Astrocyte (in vitro differentiated cells and primary cell): ENCODE measurements around the gene FOSL2. TPM values are rescaled to one million over a fixed set of nuclear protein-coding genes. Genes with fewer than 3 reads are reported as not detected.

Source experiments
- DNase-seq: peaks from one replicate; pipeline ENCODE4 v3.0.0-alpha.2; 2010; ENCODE audit warnings: low read depth
- FAIRE-seq: peaks from 2 replicates; lab custom pipeline; 2011; peaks lifted over from hg19 to GRCh38; lab: Jason Lieb, UNC
- H2AFZ ChIP-seq: 2 replicates; pipeline ENCODE4 v1.6.0; 2012; ENCODE audit warnings: low read depth, low read length, inconsistent platforms
- H3K27ac ChIP-seq: 2 replicates; pipeline ENCODE4 v1.5.1; 2011; ENCODE audit warnings: low read depth, low read length, inconsistent platforms
- H3K27me3 ChIP-seq: 2 replicates; pipeline ENCODE4 v1.6.0; 2011; ENCODE audit warnings: low read length, inconsistent platforms; ENCODE audit not compliant: insufficient read depth
- H3K36me3 ChIP-seq: 2 replicates; pipeline ENCODE4 v1.5.1; 2011; ENCODE audit warnings: low read length, inconsistent platforms; ENCODE audit not compliant: insufficient read depth
- H3K4me1 ChIP-seq: 2 replicates; pipeline ENCODE4 v1.5.1; 2011; ENCODE audit warnings: low read length, inconsistent platforms; ENCODE audit not compliant: insufficient read depth
- H3K4me2 ChIP-seq: 2 replicates; pipeline ENCODE4 v1.6.0; 2012; ENCODE audit warnings: low read length, inconsistent platforms
- H3K4me3 ChIP-seq: 2 replicates; pipeline ENCODE4 v1.5.1; 2011; ENCODE audit warnings: low read depth, mild to moderate bottlenecking, low read length, inconsistent platforms; ENCODE audit not compliant: insufficient read depth
- H3K79me2 ChIP-seq: 2 replicates; pipeline ENCODE4 v1.6.0; 2012; ENCODE audit warnings: mild to moderate bottlenecking, low read length, inconsistent platforms; ENCODE audit not compliant: insufficient read depth
- H3K9ac ChIP-seq: 2 replicates; pipeline ENCODE4 v1.6.0; 2012; ENCODE audit warnings: mild to moderate bottlenecking, low read length, inconsistent platforms
- H3K9me3 ChIP-seq: 2 replicates; pipeline ENCODE4 v1.5.1; 2012; ENCODE audit warnings: low read depth, mild to moderate bottlenecking, low read length, inconsistent platforms; ENCODE audit not compliant: insufficient read depth
- H4K20me1 ChIP-seq: 2 replicates; pipeline ENCODE4 v1.6.0; 2012; ENCODE audit warnings: low read length, inconsistent platforms; ENCODE audit not compliant: insufficient read depth
- H3K27ac Mint-ChIP-seq: one replicate; pipeline ENCODE4 v1.8.0; 2021; ENCODE audit warnings: mild to moderate bottlenecking, mixed read lengths; ENCODE audit not compliant: unreplicated experiment
- H3K27me3 Mint-ChIP-seq: one replicate; pipeline ENCODE4 v1.8.0; 2021; ENCODE audit warnings: low read depth, mixed read lengths; ENCODE audit not compliant: unreplicated experiment
- H3K36me3 Mint-ChIP-seq: one replicate; pipeline ENCODE4 v1.8.0; 2021; ENCODE audit warnings: low read depth, mixed read lengths; ENCODE audit not compliant: unreplicated experiment
- H3K4me1 Mint-ChIP-seq: one replicate; pipeline ENCODE4 v1.8.0; 2021; ENCODE audit warnings: low read depth, mixed read lengths; ENCODE audit not compliant: unreplicated experiment
- H3K4me3 Mint-ChIP-seq: one replicate; pipeline ENCODE4 v1.8.0; 2021; ENCODE audit warnings: mild to moderate bottlenecking, moderate library complexity, mixed read lengths; ENCODE audit not compliant: unreplicated experiment
- H3K9me3 Mint-ChIP-seq: one replicate; pipeline ENCODE4 v1.8.0; 2021; ENCODE audit warnings: mild to moderate bottlenecking, mixed read lengths; ENCODE audit not compliant: unreplicated experiment
- EZH2 ChIP-seq: IDR thresholded peaks from 2 replicates; pipeline ENCODE4 v1.6.1; 2012; ENCODE audit warnings: mild to moderate bottlenecking, low read length, inconsistent platforms; ENCODE audit not compliant: insufficient read depth
- total RNA-seq: library from RNA; stranded (reverse); gene quantifications from 2 replicates; pipeline ENCODE4 v1.2.1, GENCODE V29; 2021
- TF ChIP-seq, protein P1 (sequence below): IDR thresholded peaks from 2 replicates; pipeline ENCODE4 v1.5.1; 2011; ENCODE audit warnings: low read depth, mild to moderate bottlenecking, inconsistent platforms, low read length, moderate library complexity; ENCODE audit not compliant: insufficient read depth

The FOSL2 gene
- total RNA-seq, 1 donor from 2014 or later, result 158 TPM

DNA sequence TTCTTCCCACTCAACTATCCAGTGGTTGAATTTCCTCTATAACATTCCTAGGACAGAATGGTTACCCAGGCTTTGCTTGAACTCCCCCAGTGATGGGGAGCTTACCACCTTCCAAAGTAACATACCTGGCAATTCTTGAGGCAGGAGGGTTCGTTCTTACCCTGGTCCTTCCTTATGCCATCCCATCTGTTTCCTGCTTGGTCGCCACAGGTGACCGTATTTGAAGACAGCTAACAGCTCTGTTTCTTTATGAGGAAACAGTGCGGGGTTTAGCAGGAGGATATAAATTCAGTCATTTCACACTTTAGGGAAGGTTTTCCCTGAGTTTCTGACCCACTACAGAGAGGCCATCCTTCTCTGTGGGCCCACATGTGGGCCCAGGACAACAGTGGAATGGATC is 42.6 kb downstream of the FOSL2 start:
- peaks cover 5% of the 10 kb centered on the region for H3K36me3 Mint-ChIP-seq
- H3K4me3 Mint-ChIP-seq, result no peak overlapping the region
- Histone ChIP-seq H3K4me3 (no peak overlapping the region), H3K79me2 (no peaks in the 10 kb centered on the region), H3K4me1 (no peaks in the 10 kb centered on the region), H3K27me3 (no peaks in the 10 kb centered on the region), H4K20me1 (no peaks in the 10 kb centered on the region), H3K9me3 (peaks cover 3% of the 10 kb centered on the region), H2AFZ (no peak overlapping the region), H3K27ac (no peak overlapping the region), H3K36me3 (no peaks in the 10 kb centered on the region), H3K9ac (no peak overlapping the region), H3K4me2 (no peak overlapping the region)
- H3K27me3 Mint-ChIP-seq, result peaks cover 7% of the 10 kb centered on the region
- no peak for DNase-seq
- H3K4me1 Mint-ChIP-seq, result peaks cover 16% of the 10 kb centered on the region
- peaks cover 21% of the 10 kb centered on the region for H3K9me3 Mint-ChIP-seq
- FAIRE-seq, result no peak
- no peak overlapping the region for H3K27ac Mint-ChIP-seq
- TF ChIP-seq, protein P1, sequence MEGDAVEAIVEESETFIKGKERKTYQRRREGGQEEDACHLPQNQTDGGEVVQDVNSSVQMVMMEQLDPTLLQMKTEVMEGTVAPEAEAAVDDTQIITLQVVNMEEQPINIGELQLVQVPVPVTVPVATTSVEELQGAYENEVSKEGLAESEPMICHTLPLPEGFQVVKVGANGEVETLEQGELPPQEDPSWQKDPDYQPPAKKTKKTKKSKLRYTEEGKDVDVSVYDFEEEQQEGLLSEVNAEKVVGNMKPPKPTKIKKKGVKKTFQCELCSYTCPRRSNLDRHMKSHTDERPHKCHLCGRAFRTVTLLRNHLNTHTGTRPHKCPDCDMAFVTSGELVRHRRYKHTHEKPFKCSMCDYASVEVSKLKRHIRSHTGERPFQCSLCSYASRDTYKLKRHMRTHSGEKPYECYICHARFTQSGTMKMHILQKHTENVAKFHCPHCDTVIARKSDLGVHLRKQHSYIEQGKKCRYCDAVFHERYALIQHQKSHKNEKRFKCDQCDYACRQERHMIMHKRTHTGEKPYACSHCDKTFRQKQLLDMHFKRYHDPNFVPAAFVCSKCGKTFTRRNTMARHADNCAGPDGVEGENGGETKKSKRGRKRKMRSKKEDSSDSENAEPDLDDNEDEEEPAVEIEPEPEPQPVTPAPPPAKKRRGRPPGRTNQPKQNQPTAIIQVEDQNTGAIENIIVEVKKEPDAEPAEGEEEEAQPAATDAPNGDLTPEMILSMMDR, result no peak
- no peak for TF ChIP-seq EZH2

DNA sequence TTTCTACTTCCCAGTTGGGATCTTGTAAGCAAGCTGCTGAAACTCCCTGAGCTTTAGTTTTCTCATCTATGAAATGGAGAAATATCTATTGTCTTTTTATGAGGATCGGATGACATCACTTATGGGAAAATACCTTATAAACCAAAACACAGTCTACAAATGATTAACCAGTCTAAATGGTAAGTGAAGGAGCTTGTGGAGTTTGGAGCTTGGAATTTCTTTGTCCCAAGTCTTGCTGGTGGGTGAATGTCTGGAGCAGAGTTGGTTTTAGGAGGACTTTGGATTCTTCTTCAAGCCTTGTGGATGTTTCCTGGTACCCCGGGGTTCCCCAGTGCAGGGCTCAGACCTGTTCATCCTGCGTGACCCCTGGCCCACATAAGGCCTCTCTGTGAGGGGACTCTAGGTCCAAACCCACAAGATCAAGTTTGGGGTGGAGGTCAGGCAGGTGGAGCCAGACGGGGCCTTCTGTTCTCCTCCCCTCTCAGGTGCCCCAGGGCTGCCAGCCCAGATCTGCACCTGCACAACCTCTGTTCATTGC is 43.2 kb downstream of the FOSL2 start:
- Histone ChIP-seq H3K27ac (no peak overlapping the region), H3K27me3 (no peaks in the 10 kb centered on the region), H3K9me3 (peaks cover 3% of the 10 kb centered on the region), H3K4me1 (no peaks in the 10 kb centered on the region), H3K79me2 (no peaks in the 10 kb centered on the region), H2AFZ (no peak overlapping the region), H3K4me3 (no peak overlapping the region), H3K36me3 (no peaks in the 10 kb centered on the region), H3K4me2 (no peak overlapping the region), H4K20me1 (no peaks in the 10 kb centered on the region), H3K9ac (no peak overlapping the region)
- Mint-ChIP-seq H3K27ac (no peak overlapping the region), H3K4me3 (no peak overlapping the region), H3K4me1 (peaks cover 16% of the 10 kb centered on the region), H3K9me3 (peaks cover 21% of the 10 kb centered on the region), H3K36me3 (peaks cover 5% of the 10 kb centered on the region), H3K27me3 (peaks cover 5% of the 10 kb centered on the region)
- no peak for FAIRE-seq
- no peak for TF ChIP-seq EZH2
- TF ChIP-seq, protein P1, result no peak
- DNase-seq, result no peak

DNA sequence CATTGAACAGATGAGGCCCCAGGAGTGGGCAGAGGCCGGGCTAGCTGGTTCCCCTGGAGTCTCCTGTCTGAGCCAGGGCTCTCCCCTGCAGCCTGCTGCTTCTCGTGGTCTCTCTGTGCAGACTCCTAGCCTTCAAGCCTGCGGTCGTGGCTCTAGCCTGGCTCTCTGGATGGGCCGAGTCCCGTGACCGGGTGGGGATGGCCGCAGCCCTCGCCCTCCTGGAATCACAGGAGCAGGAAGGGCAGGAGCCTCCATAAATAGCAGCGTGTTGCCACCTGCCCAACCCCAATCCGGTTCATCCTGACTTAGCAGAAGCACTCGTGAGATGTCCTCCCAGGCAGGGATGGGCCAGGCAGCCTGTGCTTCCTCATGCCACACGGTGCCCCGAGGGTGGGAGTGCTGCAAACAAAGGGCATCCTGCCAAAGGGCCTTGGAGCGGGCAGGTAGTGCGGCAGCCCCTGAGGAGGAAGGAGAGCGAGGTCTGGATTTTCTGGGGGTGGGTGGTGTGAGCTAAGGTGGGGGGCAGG is 43.9 kb downstream of the FOSL2 start:
- Mint-ChIP-seq H3K27ac (no peak overlapping the region), H3K27me3 (peaks cover 3% of the 10 kb centered on the region), H3K4me3 (no peak overlapping the region), H3K4me1 (peaks cover 16% of the 10 kb centered on the region), H3K36me3 (peaks cover 5% of the 10 kb centered on the region), H3K9me3 (peaks cover 22% of the 10 kb centered on the region)
- Histone ChIP-seq H3K36me3 (no peaks in the 10 kb centered on the region), H3K4me3 (no peak overlapping the region), H3K4me1 (no peaks in the 10 kb centered on the region), H3K9me3 (peaks cover 3% of the 10 kb centered on the region), H3K9ac (no peak overlapping the region), H3K27me3 (no peaks in the 10 kb centered on the region), H2AFZ (no peak overlapping the region), H3K27ac (no peak overlapping the region), H3K4me2 (no peak overlapping the region), H4K20me1 (no peaks in the 10 kb centered on the region), H3K79me2 (no peaks in the 10 kb centered on the region)
- DNase-seq, result no peak
- no peak for FAIRE-seq
- TF ChIP-seq, protein P1, result no peak
- no peak for TF ChIP-seq EZH2
